Panc1 (cell line): Measurements from ENCODE around the gene CD48. TPM values are rescaled to one million over a fixed set of nuclear protein-coding genes. Genes with fewer than 3 reads are reported as not detected.

Experiments used
- ATAC-seq: fragments of 200-7000 bp; cut with Tn5 transposase; 2 replicates; pipeline ENCODE4 v1.9.1; 2020; ENCODE audit warnings: mild to moderate bottlenecking, moderate library complexity
- Bru-seq: library from RNA; stranded (reverse); fragments of 400-500 nt; gene quantifications from one replicate; lab custom pipeline; 2021; lab: Mats Ljungman, UMichigan
- BruChase-seq, 2 experiments: library from RNA; stranded (reverse); fragments of 400-500 nt; gene quantifications; one replicate each; lab custom pipeline; 2021; lab: Mats Ljungman, UMichigan
- BruUV-seq: library from RNA; stranded (reverse); fragments of 400-500 nt; replicated peaks from 2 replicates; lab custom pipeline; 2021; lab: Mats Ljungman, UMichigan
- CTCF ChIA-PET: fragments of 300-600 bp; sonication (Branson Sonifier 250); formaldehyde crosslinking; loops from one replicate; lab custom pipeline; 2022; ENCODE audit warnings: antibody characterized with exemption; lab: Charles Lee
- POLR2A ChIA-PET: fragments of 300-600 bp; sonication (Branson Sonifier 250); formaldehyde crosslinking; loops from one replicate; lab custom pipeline; 2022; ENCODE audit warnings: antibody characterized with exemption; lab: Charles Lee
- DNase-seq: peaks from one replicate; pipeline ENCODE4 v3.0.0-alpha.2; 2010; ENCODE audit warnings: low read depth, low spot score
- H3K27ac ChIP-seq: 2 replicates; pipeline ENCODE4 v1.5.1; 2011; ENCODE audit warnings: mild to moderate bottlenecking, low read length, inconsistent platforms
- H3K27me3 ChIP-seq: fragments of 200-500 bp; sonication (Bioruptor generic); 2 replicates; pipeline ENCODE4 v1.6.0; 2014; ENCODE audit warnings: low read length, inconsistent platforms; ENCODE audit not compliant: control insufficient read depth, insufficient read depth
- H3K36me3 ChIP-seq: fragments of 200-500 bp; sonication (Bioruptor generic); 2 replicates; pipeline ENCODE4 v1.5.1; 2014; ENCODE audit warnings: inconsistent platforms, mild to moderate bottlenecking, low read length, moderate library complexity; ENCODE audit not compliant: control insufficient read depth, insufficient read depth
- H3K4me1 ChIP-seq: 2 replicates; pipeline ENCODE4 v1.5.1; 2011; ENCODE audit warnings: inconsistent platforms, mild to moderate bottlenecking, low read length, moderate library complexity; ENCODE audit not compliant: control insufficient read depth, insufficient read depth
- H3K4me3 ChIP-seq, 2 experiments: 2 replicates each; pipeline ENCODE4 v1.5.1; 2011 to 2012; ENCODE audit warnings: low read depth in 2 of 2, low read length in 2 of 2, mild to moderate bottlenecking in 2 of 2, inconsistent platforms in 1 of 2, moderate library complexity in 1 of 2
- H3K9me3 ChIP-seq: fragments of 200-500 bp; sonication (Bioruptor generic); 2 replicates; pipeline ENCODE4 v1.5.1; 2014; ENCODE audit warnings: low read depth, mild to moderate bottlenecking, inconsistent platforms, low read length, moderate library complexity; ENCODE audit not compliant: control insufficient read depth, insufficient read depth
- POLR2AphosphoS5 ChIP-seq: IDR thresholded peaks from 2 replicates; pipeline ENCODE4 v1.6.1; 2012; ENCODE audit warnings: mild to moderate bottlenecking, low read depth, low read length, moderate library complexity
- REST ChIP-seq, 2 experiments: IDR thresholded peaks; 2 replicates each; pipeline ENCODE4 v1.6.1; 2011 to 2012; ENCODE audit warnings: low read depth in 2 of 2, control low read depth in 1 of 2, low read length in 1 of 2, mild to moderate bottlenecking in 1 of 2, moderate library complexity in 1 of 2; ENCODE audit not compliant: insufficient read depth in 1 of 2
- SIN3A ChIP-seq: IDR thresholded peaks from 2 replicates; pipeline ENCODE4 v1.6.1; 2012; ENCODE audit warnings: low read depth, mild to moderate bottlenecking, low read length, moderate library complexity, borderline replicate concordance; ENCODE audit not compliant: insufficient read depth
- TCF7L2 ChIP-seq: IDR thresholded peaks from 2 replicates; pipeline ENCODE4 v1.6.1; 2011; ENCODE audit warnings: mild to moderate bottlenecking, low read depth, low read length, inconsistent platforms
- in situ Hi-C: cut with HindIII; loops from 2 replicates; pipeline ENCODE4 v1.10.0; 2016; ENCODE audit warnings: low sequenced_read_pairs, low pct_unique_long_range_greater_than_20kb
- intact Hi-C: fragments of 100-400 bp; cut with micrococcal nuclease; formaldehyde crosslinking; loops from one replicate; pipeline ENCODE4 v1.10.0; 2022; ENCODE audit not compliant: unreplicated experiment
- long read RNA-seq: library from polyadenylated mRNA; unstranded; transcript quantifications from one replicate; pipeline ENCODE4 v2.0.0, GENCODE V29; 2021; ENCODE audit not compliant: unreplicated experiment
- polyA plus RNA-seq: library from polyadenylated mRNA; unstranded; fragments of >200 nt; gene quantifications from one replicate; pipeline ENCODE4 v1.2.1, GENCODE V29; 2012; ENCODE audit warnings: missing spikeins; ENCODE audit not compliant: insufficient read length
- total RNA-seq: library from RNA; stranded (reverse); gene quantifications from one replicate; pipeline ENCODE4 v1.2.1, GENCODE V29; 2021; ENCODE audit not compliant: unreplicated experiment
- TF ChIP-seq, protein P1 (sequence below): fragments of 450-650 bp; IDR thresholded peaks from 2 replicates; pipeline ENCODE4 v1.5.1; 2017; ENCODE audit warnings: mild to moderate bottlenecking

Gene CD48
- total RNA-seq (0.67 TPM), Bru-seq, nascent RNA (percentile 10 among the genes with signal in this experiment), BruChase-seq, experiment 1, labeled RNA remaining after a 2-hour chase (percentile 24 among the genes with signal in this experiment), BruChase-seq, experiment 2, labeled RNA remaining after a 6-hour chase (percentile 29 among the genes with signal in this experiment)
- not detected for polyA plus RNA-seq
- long read RNA-seq, result 0 reads

DNA sequence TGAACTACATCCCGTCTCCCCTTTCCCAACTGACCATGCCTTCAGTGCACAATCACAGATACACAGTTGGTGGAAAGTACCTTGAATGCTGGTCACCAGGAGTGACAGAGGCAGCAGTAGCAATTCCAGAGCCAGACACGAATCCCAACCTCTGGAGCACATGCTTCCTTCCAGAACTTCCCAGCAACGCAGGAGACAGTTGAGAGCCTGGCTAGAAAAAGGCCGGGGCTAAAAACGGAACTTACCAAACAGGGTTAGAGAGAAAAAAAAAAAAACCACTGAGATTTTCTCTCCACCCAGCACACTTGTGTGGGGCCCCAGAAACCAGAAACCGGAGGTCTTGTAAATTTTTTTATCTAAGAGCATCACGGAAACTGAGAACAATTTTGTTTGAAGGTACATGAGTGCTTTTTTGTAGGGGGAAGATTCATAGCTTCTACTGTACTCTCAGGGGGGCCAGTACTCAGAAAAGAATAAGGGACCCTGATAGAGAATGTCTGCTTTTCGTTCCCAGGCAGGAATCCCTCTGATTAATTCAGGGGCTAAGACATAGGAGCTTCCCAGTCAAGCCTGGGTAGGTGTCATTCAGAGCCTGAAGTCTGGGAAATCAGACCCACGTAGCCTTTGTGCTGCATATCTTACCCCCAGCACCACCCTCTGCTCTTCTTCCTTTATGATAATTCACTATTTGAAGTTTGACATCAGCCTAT, at the start of gene CD48:
CD48 (minus strand) TSS at position 221 of the 710 bp plus-strand sequence; CDS start at position 162, 59 bp downstream.
- intact Hi-C loops (no loop called here), in situ Hi-C loops (no loop called here)
- H3K4me3 ChIP-seq, result no peak within 1 kb of the TSS
- POLR2A ChIA-PET, result interaction anchor here (0.7 kb wide), 1 partner anchor 261 kb away, joined by 3 read pairs; no protein-coding TSS in a partner anchor
- no peak within 1 kb of the TSS for H3K27ac ChIP-seq
- H3K27me3 ChIP-seq, result peaks cover 9% of the 10 kb centered on the region
- no peaks in the 10 kb centered on the region for H3K9me3 ChIP-seq
- no peak for ATAC-seq
- CTCF ChIA-PET, result no interaction called here
- TF ChIP-seq REST (IDR thresholded peaks at IDR 0.05; ENCODE audit: insufficient read depth in 1 of 2, low read depth in 2 of 2, low read length in 1 of 2), result no peak
- TF ChIP-seq SIN3A, result no peak
- no peak for TF ChIP-seq POLR2AphosphoS5
- TF ChIP-seq TCF7L2, result no peak
- TF ChIP-seq, protein P1, sequence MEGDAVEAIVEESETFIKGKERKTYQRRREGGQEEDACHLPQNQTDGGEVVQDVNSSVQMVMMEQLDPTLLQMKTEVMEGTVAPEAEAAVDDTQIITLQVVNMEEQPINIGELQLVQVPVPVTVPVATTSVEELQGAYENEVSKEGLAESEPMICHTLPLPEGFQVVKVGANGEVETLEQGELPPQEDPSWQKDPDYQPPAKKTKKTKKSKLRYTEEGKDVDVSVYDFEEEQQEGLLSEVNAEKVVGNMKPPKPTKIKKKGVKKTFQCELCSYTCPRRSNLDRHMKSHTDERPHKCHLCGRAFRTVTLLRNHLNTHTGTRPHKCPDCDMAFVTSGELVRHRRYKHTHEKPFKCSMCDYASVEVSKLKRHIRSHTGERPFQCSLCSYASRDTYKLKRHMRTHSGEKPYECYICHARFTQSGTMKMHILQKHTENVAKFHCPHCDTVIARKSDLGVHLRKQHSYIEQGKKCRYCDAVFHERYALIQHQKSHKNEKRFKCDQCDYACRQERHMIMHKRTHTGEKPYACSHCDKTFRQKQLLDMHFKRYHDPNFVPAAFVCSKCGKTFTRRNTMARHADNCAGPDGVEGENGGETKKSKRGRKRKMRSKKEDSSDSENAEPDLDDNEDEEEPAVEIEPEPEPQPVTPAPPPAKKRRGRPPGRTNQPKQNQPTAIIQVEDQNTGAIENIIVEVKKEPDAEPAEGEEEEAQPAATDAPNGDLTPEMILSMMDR, result no peak
- no TSS peak for BruUV-seq
- no peak for DNase-seq
- H3K4me1 ChIP-seq, result no peaks in the 10 kb centered on the region
- no peaks in the 10 kb centered on the region for H3K36me3 ChIP-seq

DNA sequence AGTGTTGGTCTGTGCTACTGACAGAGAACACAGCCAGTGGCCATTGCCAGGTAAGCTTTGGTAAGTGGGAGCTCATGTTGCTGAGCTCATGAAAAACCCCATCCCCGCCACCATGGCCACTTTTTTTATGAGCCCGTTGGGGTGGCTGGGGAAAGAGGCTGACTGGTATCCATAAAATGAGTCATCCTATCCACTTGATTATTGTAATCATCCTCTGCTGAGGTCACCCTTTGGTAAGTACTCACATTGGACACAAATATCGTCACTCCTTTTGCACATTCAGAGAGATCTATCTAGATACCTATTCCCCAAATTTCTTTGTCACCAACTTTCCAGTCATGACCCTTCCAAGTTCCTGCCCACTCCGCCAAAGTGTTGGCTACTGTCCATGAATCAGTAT, 49.4 kb upstream of the CD48 start:
- no TSS peak for BruUV-seq
- TF ChIP-seq SIN3A (no peak), REST (IDR thresholded peaks at IDR 0.05; ENCODE audit: insufficient read depth in 1 of 2, low read depth in 2 of 2, low read length in 1 of 2) (no peak), POLR2AphosphoS5 (no peak), TCF7L2 (no peak)
- TF ChIP-seq, protein P1, result no peak
- H3K9me3 ChIP-seq, result no peaks in the 10 kb centered on the region
- H3K27me3 ChIP-seq, result no peaks in the 10 kb centered on the region; the same call in 1 of the 2 replicates
- no peaks in the 10 kb centered on the region for H3K4me1 ChIP-seq
- CTCF ChIA-PET, result no interaction called here
- H3K36me3 ChIP-seq, result no peaks in the 10 kb centered on the region
- ATAC-seq (no peak), DNase-seq (no peak)
- H3K27ac ChIP-seq, result no peak overlapping the region
- intact Hi-C loops (no loop called here), in situ Hi-C loops (no loop called here)
- POLR2A ChIA-PET, result no interaction called here
- H3K4me3 ChIP-seq, result no peak overlapping the region
